ENCODE results near the gene TNIK.

The TNIK gene

DNA sequence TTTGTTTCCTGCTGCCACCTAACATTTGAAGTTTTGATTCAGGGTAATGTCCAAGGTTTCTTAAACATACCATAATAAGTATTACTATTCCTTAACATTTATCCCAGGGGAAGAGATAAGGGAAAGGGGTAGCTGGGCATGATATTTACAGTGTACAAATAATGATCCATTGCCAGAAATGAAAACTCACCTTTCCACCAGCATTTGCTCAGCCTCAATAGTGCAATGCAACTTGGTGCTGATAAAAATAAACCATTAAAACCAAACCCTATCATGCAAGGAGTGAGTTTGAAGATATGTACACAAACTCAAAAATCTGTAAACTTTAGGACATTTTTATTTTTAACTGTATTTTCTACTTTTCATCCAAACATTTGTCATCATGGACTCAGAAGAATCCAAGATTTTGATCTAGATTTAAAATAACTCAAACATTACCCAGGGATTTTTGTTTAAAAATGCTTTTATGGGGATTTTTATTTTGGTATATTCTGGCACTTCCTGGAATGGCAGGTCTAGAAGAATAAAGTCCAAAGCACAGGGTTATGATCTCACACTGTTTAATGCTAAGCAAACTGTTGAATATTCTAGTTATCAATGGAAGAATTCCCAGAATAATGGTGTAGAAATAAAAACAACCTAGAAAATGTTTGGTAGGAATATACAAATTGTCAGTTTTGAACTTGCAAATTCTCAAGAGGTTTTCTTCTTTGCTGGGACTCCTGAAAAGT is 401.2 kb downstream of the TNIK start:
- DNase-seq, result no peak

DNA sequence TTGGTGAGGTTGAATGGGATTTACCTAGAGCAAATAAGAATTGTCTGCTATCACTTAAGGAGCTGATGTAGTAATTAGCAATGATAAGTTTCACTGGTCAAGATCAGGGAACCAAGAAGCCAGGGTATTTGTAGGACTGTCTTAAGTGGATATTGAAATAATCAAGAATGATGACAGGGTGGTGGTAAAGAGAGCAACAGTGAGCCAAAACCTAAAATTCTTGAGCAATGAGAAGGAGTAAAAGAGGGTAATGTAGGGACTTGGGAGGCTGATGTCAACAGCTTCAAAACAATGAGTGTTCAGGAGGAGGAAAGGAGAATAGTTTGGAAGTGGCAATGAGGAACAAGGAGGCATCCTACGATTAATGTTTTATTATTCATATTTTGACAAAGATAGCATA is 402.1 kb downstream of the TNIK start:
- no peak for DNase-seq

- no peak for DNase-seq
Measured at GRCh38 chr3:171057072-171057471, 403.1 kb downstream of the TNIK start.

- DNase-seq, result no peak
Measured at GRCh38 chr3:171056528-171056927, 403.7 kb downstream of the TNIK start.

DNA sequence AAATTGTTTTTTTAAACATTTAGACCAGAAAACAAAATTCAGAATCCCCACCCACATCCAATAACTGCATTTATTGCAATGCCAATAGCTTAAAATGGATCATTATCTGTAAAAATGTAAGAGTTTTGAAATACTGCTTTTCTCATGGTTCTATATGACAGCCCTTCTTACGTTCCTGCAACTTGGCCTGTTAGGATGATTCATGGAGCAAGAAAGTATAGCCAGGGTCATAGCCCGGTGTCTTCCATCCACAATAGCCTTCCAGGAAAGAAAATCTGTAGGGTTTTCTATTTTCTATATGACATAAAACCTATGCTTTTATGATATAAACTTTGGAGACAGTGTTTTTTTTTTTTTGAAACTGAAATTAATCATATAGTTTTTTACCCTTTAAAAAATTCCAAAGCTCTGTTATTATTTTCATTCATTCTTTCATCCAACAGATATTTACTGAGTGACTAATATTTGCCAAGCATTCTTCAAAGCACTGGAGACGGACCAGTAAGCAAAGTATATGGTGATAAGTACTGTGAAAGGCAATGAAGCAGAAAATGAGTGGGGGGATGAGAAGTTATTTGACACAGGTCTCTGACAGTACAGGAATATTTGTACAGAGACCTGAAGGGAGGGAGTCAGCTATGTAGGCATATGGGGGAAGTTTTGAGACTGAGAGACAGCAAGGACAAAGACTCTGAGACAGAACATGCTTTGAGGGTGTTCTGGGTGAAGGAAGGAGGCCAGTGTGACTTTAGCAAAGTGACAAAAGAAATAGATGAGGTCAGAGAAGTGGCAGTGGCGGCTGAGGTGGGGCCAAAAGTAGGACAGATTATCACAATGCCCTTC is 404.6 kb downstream of the TNIK start:
- DNase-seq, result no peak

DNA sequence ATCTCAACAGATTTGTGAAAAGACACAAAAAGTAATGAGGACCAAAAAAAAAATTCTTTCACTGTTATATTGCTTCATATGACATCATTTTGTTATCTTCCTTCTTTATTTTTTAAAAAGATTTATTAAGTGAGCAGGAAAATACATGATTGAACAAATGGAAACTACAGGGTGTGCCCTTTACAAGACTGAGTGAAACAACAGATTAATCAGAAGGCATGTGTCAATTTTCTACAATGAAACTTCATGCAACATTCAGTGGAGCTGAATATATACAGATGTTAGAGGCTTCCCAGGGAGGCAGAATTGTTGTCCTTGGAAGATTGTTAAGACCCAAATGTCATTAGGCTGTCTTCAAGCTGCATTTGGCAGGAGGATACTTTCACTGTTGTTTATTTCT is 405.3 kb downstream of the TNIK start:
- DNase-seq, result no peak

DNA sequence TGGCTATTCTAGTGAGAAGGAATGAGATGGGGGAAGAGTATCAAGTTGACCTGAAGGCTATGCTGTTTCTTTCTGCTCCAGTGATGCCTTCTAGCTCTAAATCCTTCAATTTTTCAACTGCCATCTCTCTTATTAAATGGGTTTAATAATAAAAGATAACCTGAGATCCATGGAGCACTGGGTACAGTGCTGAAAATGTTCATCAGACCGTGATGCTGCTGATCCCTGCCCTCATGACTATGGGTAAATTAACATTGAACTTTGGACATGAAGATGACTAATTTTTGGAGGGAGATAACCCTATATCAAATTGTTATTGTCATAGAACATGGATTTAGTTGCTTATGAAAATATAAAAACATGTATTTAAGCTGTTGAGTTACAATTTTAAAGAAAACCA is 406.0 kb downstream of the TNIK start:
- no peak for DNase-seq

- peak; percentile 72 for DNase-seq
Measured at GRCh38 chr3:171049861-171050444, 410.3 kb downstream of the TNIK start.

DNA sequence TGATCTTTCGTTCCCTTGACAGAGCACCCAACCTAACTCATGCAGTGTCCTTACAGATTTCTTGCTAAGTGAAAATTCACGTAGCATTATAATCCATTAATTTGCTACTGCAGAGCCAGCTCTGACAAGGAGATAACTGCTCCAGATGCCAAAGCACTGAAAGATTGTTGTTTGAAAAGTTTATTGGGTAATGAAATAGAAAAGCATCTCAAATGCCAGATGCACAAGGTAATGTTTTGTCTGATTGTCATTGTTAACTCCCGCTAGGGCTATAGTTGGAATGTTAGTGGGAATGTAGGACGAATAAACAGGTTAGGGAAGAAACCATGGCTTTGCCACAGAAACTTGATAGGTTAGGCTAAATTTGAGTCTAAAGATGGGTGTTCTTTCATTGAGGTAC is 413.4 kb downstream of the TNIK start:
- DNase-seq, result no peak

GRCh38 chr3:171044835-171045793 is 415.1 kb downstream of the TNIK start:
- DNase-seq, result no peak

GRCh38 chr3:171044384-171044783 is 415.8 kb downstream of the TNIK start:
- DNase-seq, result no peak

DNA sequence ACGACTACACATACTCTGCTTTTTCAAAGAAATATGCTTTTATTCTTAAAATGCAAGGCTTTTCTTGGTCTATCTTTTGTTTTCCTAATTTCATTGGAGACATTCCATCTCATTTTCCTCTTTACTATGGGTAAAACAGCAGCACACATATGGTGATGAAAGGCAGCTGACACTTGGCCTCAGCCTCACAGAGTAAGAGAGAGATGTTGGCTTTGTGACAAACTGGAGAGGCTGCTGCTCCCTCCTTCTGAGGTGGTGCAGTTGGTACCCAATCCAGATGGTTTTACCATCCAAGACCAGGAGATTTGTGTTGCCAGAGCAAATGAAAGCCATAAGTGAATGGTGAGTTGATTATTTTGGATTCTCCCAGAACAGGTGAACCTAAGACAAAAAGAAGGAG is 420.5 kb downstream of the TNIK start:
- DNase-seq, result no peak

- DNase-seq, result no peak
Measured at GRCh38 chr3:171038342-171038741, 421.9 kb downstream of the TNIK start.

DNA sequence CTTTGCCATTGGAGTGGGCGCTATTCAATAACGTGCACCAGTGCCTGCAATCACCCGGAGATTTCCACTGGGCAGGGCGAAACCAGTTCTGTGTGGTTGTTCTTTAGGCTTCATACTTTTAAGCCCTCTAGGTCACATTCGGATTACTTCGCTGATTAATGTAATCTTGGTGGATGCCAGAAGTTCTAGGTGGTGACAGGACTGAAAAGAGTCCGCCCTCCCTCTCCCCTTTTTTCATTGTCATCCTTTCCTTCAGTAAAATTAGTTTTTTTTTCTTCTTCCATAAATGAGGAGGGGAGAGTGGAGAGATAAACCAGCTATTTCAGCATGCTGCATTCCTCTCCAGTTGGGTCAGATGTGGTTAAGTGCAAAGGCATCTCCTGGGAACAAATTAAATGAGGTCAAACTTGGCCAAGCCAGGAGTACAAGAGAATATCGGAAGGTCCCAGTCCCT is 431.4 kb downstream of the TNIK start:
- DNase-seq, result no peak

- peak; percentile 66 for DNase-seq
Measured at GRCh38 chr3:171028025-171028778, 432.0 kb downstream of the TNIK start.

GRCh38 chr3:171026597-171027293 is 433.5 kb downstream of the TNIK start, which contains the start of gene SLC2A2:
Gene SLC2A2, minus strand, starts transcription at chr3:171026720. Its CDS starts 50 bp downstream, at chr3:171026670.
- DNase-seq, result no peak

- DNase-seq, result no peak
Measured at GRCh38 chr3:171023566-171023965, 436.6 kb downstream of the TNIK start.

DNA sequence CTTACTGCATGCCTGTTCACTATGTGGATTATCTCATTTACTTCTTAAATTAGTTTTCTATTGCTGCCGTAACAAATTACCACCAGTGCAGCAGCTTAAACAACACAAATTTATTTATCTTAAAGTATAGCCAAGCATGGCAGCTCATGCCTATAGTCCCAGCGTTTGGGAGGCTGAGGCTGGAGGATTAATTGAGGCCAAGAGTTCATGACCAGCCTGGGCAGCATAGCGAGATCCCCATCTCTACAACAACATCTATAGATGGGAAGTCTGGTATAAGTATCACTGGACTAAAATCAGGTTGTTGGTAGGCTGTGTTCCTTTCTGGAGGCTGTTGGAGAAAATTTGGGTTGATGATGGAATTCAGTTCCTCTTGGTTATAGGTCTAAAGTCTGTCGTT is 438.8 kb downstream of the TNIK start:
- no peak for DNase-seq

DNA sequence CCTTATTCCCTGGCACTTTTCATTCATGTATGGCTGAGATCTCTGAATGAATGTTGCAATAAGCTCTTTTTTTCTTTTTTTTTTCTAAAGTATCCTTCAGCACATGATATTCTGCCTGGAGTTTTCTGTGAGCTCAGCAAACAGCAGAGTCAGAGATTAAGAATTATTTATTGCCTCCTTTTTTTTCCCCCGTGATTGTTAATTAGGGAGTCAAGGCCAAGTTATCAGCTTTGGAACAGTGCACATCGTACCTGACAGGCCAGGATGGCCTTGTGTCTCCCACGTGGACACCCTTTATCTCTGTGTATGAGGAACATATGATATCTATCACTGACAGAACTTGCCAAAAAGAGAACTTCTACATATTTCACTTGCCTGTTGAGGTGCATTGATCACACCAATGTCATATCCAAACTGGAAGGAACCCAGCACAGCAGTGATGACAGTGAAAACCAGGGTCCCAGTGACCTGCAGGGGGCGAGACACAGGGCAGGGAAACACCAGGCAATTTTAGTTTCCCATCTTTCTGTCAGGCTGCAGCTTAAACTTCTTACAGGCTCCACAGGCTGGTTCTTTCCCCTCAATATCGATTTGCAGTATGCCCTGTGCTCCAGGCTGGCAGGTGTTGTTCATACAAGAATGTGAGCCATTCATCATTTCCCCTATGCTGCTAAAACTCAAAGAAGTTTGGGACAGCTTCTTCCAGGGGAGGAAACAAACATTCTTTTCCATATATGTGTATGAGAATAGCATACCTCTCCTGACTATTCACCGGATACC is 441.9 kb downstream of the TNIK start:
- DNase-seq, result no peak
